ENCODE data around the gene DGKB.
A peak's percentile ranks its signal among the peaks of the same experiment; 100 is the strongest.

DGKB gene

GRCh38 chr7:14368285-14368684 is 534.3 kb downstream of the DGKB start:
- Histone ChIP-seq H3K27ac (ENCODE audit: poor library complexity, severe bottlenecking) (no peak overlapping the region), H3K4me1 (ENCODE audit: insufficient read depth, poor library complexity, severe bottlenecking) (no peaks in the 10 kb centered on the region), H3K36me3 (ENCODE audit: low read depth) (no peaks in the 10 kb centered on the region), H3K27me3 (ENCODE audit: insufficient read depth, poor library complexity, severe bottlenecking) (no peaks in the 10 kb centered on the region), H3K9me3 (ENCODE audit: severe bottlenecking) (no peaks in the 10 kb centered on the region), H3K4me3 (ENCODE audit: severe bottlenecking) (no peak overlapping the region)
- no peak for TF ChIP-seq CTCF (IDR thresholded peaks at IDR 0.05; ENCODE audit: poor library complexity, severe bottlenecking)
- ATAC-seq (ENCODE audit: low read depth): peak; percentile 33; the same call in 1 of the 3 replicates
- no peak for DNase-seq (ENCODE audit: low spot score)

GRCh38 chr7:14351167-14351566 is 551.4 kb downstream of the DGKB start:
- no peak overlapping the region for H3K4me3 ChIP-seq (ENCODE audit: severe bottlenecking)
- H3K36me3 ChIP-seq (ENCODE audit: low read depth): no peaks in the 10 kb centered on the region
- no peaks in the 10 kb centered on the region for H3K27me3 ChIP-seq (ENCODE audit: insufficient read depth, poor library complexity, severe bottlenecking)
- DNase-seq (ENCODE audit: low spot score) (no peak), ATAC-seq (ENCODE audit: low read depth) (no peak)
- TF ChIP-seq CTCF (IDR thresholded peaks at IDR 0.05; ENCODE audit: poor library complexity, severe bottlenecking): no peak
- H3K4me1 ChIP-seq (ENCODE audit: insufficient read depth, poor library complexity, severe bottlenecking): no peaks in the 10 kb centered on the region
- no peaks in the 10 kb centered on the region for H3K9me3 ChIP-seq (ENCODE audit: severe bottlenecking)
- no peak overlapping the region for H3K27ac ChIP-seq (ENCODE audit: poor library complexity, severe bottlenecking)

- ATAC-seq (ENCODE audit: low read depth) (no peak), DNase-seq (ENCODE audit: low spot score) (no peak)
- Histone ChIP-seq H3K27ac (ENCODE audit: poor library complexity, severe bottlenecking) (no peak overlapping the region), H3K4me1 (ENCODE audit: insufficient read depth, poor library complexity, severe bottlenecking) (no peaks in the 10 kb centered on the region), H3K4me3 (ENCODE audit: severe bottlenecking) (no peak overlapping the region), H3K9me3 (ENCODE audit: severe bottlenecking) (no peaks in the 10 kb centered on the region), H3K27me3 (ENCODE audit: insufficient read depth, poor library complexity, severe bottlenecking) (no peaks in the 10 kb centered on the region), H3K36me3 (ENCODE audit: low read depth) (no peaks in the 10 kb centered on the region)
- no peak for TF ChIP-seq CTCF (IDR thresholded peaks at IDR 0.05; ENCODE audit: poor library complexity, severe bottlenecking)
Observed at GRCh38 chr7:14341200-14341775, 561.3 kb downstream of the DGKB start.

- Histone ChIP-seq H3K4me1 (ENCODE audit: insufficient read depth, poor library complexity, severe bottlenecking) (no peaks in the 10 kb centered on the region), H3K36me3 (ENCODE audit: low read depth) (no peaks in the 10 kb centered on the region), H3K9me3 (ENCODE audit: severe bottlenecking) (no peaks in the 10 kb centered on the region), H3K27me3 (ENCODE audit: insufficient read depth, poor library complexity, severe bottlenecking) (no peaks in the 10 kb centered on the region), H3K27ac (ENCODE audit: poor library complexity, severe bottlenecking) (no peak overlapping the region), H3K4me3 (ENCODE audit: severe bottlenecking) (no peak overlapping the region)
- no peak for ATAC-seq (ENCODE audit: low read depth)
- DNase-seq (ENCODE audit: low spot score): no peak
- TF ChIP-seq CTCF (IDR thresholded peaks at IDR 0.05; ENCODE audit: poor library complexity, severe bottlenecking): no peak
Observed at GRCh38 chr7:14340393-14341074, 562.0 kb downstream of the DGKB start.

- no peak for TF ChIP-seq CTCF (IDR thresholded peaks at IDR 0.05; ENCODE audit: poor library complexity, severe bottlenecking)
- Histone ChIP-seq H3K36me3 (ENCODE audit: low read depth) (no peaks in the 10 kb centered on the region), H3K9me3 (ENCODE audit: severe bottlenecking) (no peaks in the 10 kb centered on the region), H3K4me3 (ENCODE audit: severe bottlenecking) (no peak overlapping the region), H3K4me1 (ENCODE audit: insufficient read depth, poor library complexity, severe bottlenecking) (no peaks in the 10 kb centered on the region), H3K27me3 (ENCODE audit: insufficient read depth, poor library complexity, severe bottlenecking) (no peaks in the 10 kb centered on the region), H3K27ac (ENCODE audit: poor library complexity, severe bottlenecking) (no peak overlapping the region)
- no peak for DNase-seq (ENCODE audit: low spot score)
- ATAC-seq (ENCODE audit: low read depth): no peak
Observed at GRCh38 chr7:14339861-14340260, 562.7 kb downstream of the DGKB start.

All from RWPE2 (cell line).